HG03432 (cell line): ENCODE data around the gene PPP1R13B.

Experiments
- ATAC-seq: cut with Tn5 transposase; IDR thresholded peaks from one replicate; pipeline ENCODE4 v1.9.1; 2021; ENCODE audit warnings: mild to moderate bottlenecking, moderate library complexity; ENCODE audit not compliant: unreplicated experiment

Gene PPP1R13B

GRCh38 chr14:103688906-103689902, 158.2 kb downstream of the PPP1R13B start:
- peak; percentile 62 for ATAC-seq

GRCh38 chr14:103688441-103688840, 158.9 kb downstream of the PPP1R13B start:
- ATAC-seq, result no peak

- no peak for ATAC-seq
Measured at GRCh38 chr14:103687712-103688111, 159.7 kb downstream of the PPP1R13B start.

GRCh38 chr14:103686831-103687485, 160.4 kb downstream of the PPP1R13B start:
- ATAC-seq, result no peak

- ATAC-seq, result no peak
Measured at GRCh38 chr14:103685276-103686211, 161.8 kb downstream of the PPP1R13B start.

- no peak for ATAC-seq
Measured at GRCh38 chr14:103684871-103685270, 162.5 kb downstream of the PPP1R13B start.

GRCh38 chr14:103684471-103684870, 162.9 kb downstream of the PPP1R13B start:
- ATAC-seq, result no peak
